Endodermal cell (in vitro differentiated cells): Measurements from ENCODE around the gene SERPINB10. TPM values are rescaled to one million over a fixed set of nuclear protein-coding genes. Genes with fewer than 3 reads are reported as not detected.
A peak's percentile ranks its signal among the peaks of the same experiment; 100 is the strongest.

Experiments used
- DNase-seq: peaks from one replicate; pipeline ENCODE4 v3.0.0-alpha.2; 2017
- H3K27ac ChIP-seq: 2 replicates; pipeline ENCODE4 v1.5.1; 2013; ENCODE audit warnings: mild to moderate bottlenecking, low read depth, low read length, moderate library complexity
- H3K27me3 ChIP-seq: 2 replicates; pipeline ENCODE4 v1.6.1; 2013; ENCODE audit warnings: mild to moderate bottlenecking, low read length, moderate library complexity; ENCODE audit not compliant: insufficient read depth, control insufficient read depth, poor library complexity, severe bottlenecking
- H3K36me3 ChIP-seq: 2 replicates; pipeline ENCODE4 v1.7.0; 2013; ENCODE audit warnings: mild to moderate bottlenecking, low read length, moderate library complexity; ENCODE audit not compliant: control insufficient read depth, insufficient read depth
- H3K4me1 ChIP-seq: one replicate; pipeline ENCODE4 v1.7.0; 2013; ENCODE audit warnings: low read length; ENCODE audit not compliant: control insufficient read depth, insufficient read depth
- H3K4me3 ChIP-seq: 2 replicates; pipeline ENCODE4 v1.5.1; 2013; ENCODE audit warnings: mild to moderate bottlenecking, low read length, moderate library complexity
- H3K9ac ChIP-seq: 2 replicates; pipeline ENCODE4 v1.6.1; 2013; ENCODE audit warnings: mild to moderate bottlenecking, low read length, moderate library complexity; ENCODE audit not compliant: poor library complexity, severe bottlenecking; ENCODE audit errors: extremely low read depth
- H3K9me3 ChIP-seq: 2 replicates; pipeline ENCODE4 v1.6.1; 2013; ENCODE audit warnings: mild to moderate bottlenecking, low read length, moderate library complexity; ENCODE audit not compliant: control insufficient read depth
- H3K27ac Mint-ChIP-seq: 2 replicates; pipeline ENCODE4 v1.8.0; 2020; ENCODE audit warnings: mixed read lengths
- H3K27me3 Mint-ChIP-seq: 2 replicates; pipeline ENCODE4 v1.8.0; 2021; ENCODE audit warnings: mild to moderate bottlenecking, mixed read lengths; ENCODE audit not compliant: insufficient read depth
- H3K36me3 Mint-ChIP-seq: 2 replicates; pipeline ENCODE4 v1.8.0; 2020; ENCODE audit warnings: low read depth, mixed read lengths
- H3K4me1 Mint-ChIP-seq: 2 replicates; pipeline ENCODE4 v1.8.0; 2020; ENCODE audit warnings: mixed read lengths
- H3K4me3 Mint-ChIP-seq: 2 replicates; pipeline ENCODE4 v1.8.0; 2020; ENCODE audit warnings: mild to moderate bottlenecking, moderate library complexity, mixed read lengths
- H3K9me3 Mint-ChIP-seq: 2 replicates; pipeline ENCODE4 v1.8.0; 2020; ENCODE audit warnings: mild to moderate bottlenecking, mixed read lengths
- CTCF ChIP-seq: fragments of 200-600 bp; sonication (generic); conservative IDR thresholded peaks from 2 replicates; pipeline ENCODE4 v1.5.0; 2021; ENCODE audit warnings: antibody characterized with exemption, mild to moderate bottlenecking
- WGBS, 2 experiments: methylation state at CpG; one replicate each; pipeline versions ENCODE4 v1.1.5 to v1.1.7; 2013; ENCODE audit warnings: missing lambda C conversion rate in 2 of 2, mixed read lengths in 1 of 2; ENCODE audit not compliant: insufficient coverage in 1 of 2, insufficient read length in 1 of 2; 5-methylcytosine and 5-hydroxymethylcytosine counted together
- total RNA-seq, 2 donors: library from RNA; stranded (reverse); fragmentation: NEBNext Ultra II Directional in 1 of 2; extraction: Animal tissue kit (Norgen Biotek cat#: 25700) in 1 of 2; gene quantifications; 2 replicates in 1 of 2; 3 replicates in 1 of 2; pipeline ENCODE4 v1.2.1, GENCODE V29; 2021

SERPINB10 gene
- total RNA-seq, 2 donors from 2014 or later = not detected

GRCh38 chr18:63879709-63880108, 28.0 kb upstream of the SERPINB10 start:
- Histone ChIP-seq H3K4me3 (no peak overlapping the region), H3K36me3 (no peaks in the 10 kb centered on the region), H3K9me3 (no peaks in the 10 kb centered on the region), H3K9ac (no peak overlapping the region), H3K27ac (no peak overlapping the region), H3K27me3 (no peaks in the 10 kb centered on the region), H3K4me1 (no peaks in the 10 kb centered on the region)
- H3K27me3 Mint-ChIP-seq = no peaks in the 10 kb centered on the region
- H3K27ac Mint-ChIP-seq = no peak overlapping the region
- no peak overlapping the region for H3K4me3 Mint-ChIP-seq
- H3K4me1 Mint-ChIP-seq = peaks cover 4% of the 10 kb centered on the region
- DNase-seq = no peak
- no peak for TF ChIP-seq CTCF
- WGBS, 2 experiments = 94 to 96% methylated on average over 2 of the region's 2 CpGs
- no peaks in the 10 kb centered on the region for H3K36me3 Mint-ChIP-seq
- H3K9me3 Mint-ChIP-seq = no peaks in the 10 kb centered on the region

GRCh38 chr18:63881851-63882250, 25.9 kb upstream of the SERPINB10 start:
- no peak overlapping the region for H3K4me3 Mint-ChIP-seq
- Histone ChIP-seq H3K36me3 (no peaks in the 10 kb centered on the region), H3K27ac (no peak overlapping the region), H3K4me1 (no peaks in the 10 kb centered on the region), H3K4me3 (no peak overlapping the region), H3K27me3 (no peaks in the 10 kb centered on the region), H3K9me3 (no peaks in the 10 kb centered on the region), H3K9ac (no peak overlapping the region)
- 98 to 100% methylated on average over 1 to 4 of the region's 4 CpGs for WGBS, 2 experiments
- no peaks in the 10 kb centered on the region for H3K36me3 Mint-ChIP-seq
- no peaks in the 10 kb centered on the region for H3K9me3 Mint-ChIP-seq
- no peak overlapping the region for H3K27ac Mint-ChIP-seq
- no peak for TF ChIP-seq CTCF
- DNase-seq = no peak
- H3K27me3 Mint-ChIP-seq = no peaks in the 10 kb centered on the region
- H3K4me1 Mint-ChIP-seq = peaks cover 4% of the 10 kb centered on the region

- Histone ChIP-seq H3K27me3 (no peaks in the 10 kb centered on the region), H3K9ac (no peak overlapping the region)
Observed at GRCh38 chr18:63882333-63883141, 25.2 kb upstream of the SERPINB10 start.

More at GRCh38 chr18:63882333-63883141, 25.2 kb upstream of the SERPINB10 start:
- Mint-ChIP-seq H3K27me3 (no peaks in the 10 kb centered on the region), H3K4me3 (no peak overlapping the region), H3K4me1 (peaks cover 4% of the 10 kb centered on the region), H3K36me3 (no peaks in the 10 kb centered on the region), H3K27ac (no peak overlapping the region), H3K9me3 (no peaks in the 10 kb centered on the region)
- no peak overlapping the region for H3K4me3 ChIP-seq
- H3K27ac ChIP-seq = no peak overlapping the region
- 82 to 83% methylated on average over 4 to 8 of the region's 8 CpGs for WGBS, 2 experiments
- no peaks in the 10 kb centered on the region for H3K4me1 ChIP-seq
- H3K36me3 ChIP-seq = no peaks in the 10 kb centered on the region
- H3K9me3 ChIP-seq = no peaks in the 10 kb centered on the region
- peak; percentile 54 for DNase-seq
- TF ChIP-seq CTCF = no peak
